ENCODE data around the gene UPK2.

UPK2 gene

GRCh38 chr11:118909619-118910308 is 46.3 kb upstream of the UPK2 start:
- no peak for TF ChIP-seq SIN3A (IDR thresholded peaks at IDR 0.05; ENCODE audit: borderline replicate concordance, insufficient read depth, low read length)
- no peak for TF ChIP-seq FOXP2 (optimal IDR thresholded peaks at IDR 0.05; ENCODE audit: borderline replicate concordance, extremely low read depth, extremely low read length, insufficient read depth)
- TF ChIP-seq POLR2AphosphoS5 (IDR thresholded peaks at IDR 0.05; ENCODE audit: low read depth, low read length): no peak
- TF ChIP-seq, protein P1, sequence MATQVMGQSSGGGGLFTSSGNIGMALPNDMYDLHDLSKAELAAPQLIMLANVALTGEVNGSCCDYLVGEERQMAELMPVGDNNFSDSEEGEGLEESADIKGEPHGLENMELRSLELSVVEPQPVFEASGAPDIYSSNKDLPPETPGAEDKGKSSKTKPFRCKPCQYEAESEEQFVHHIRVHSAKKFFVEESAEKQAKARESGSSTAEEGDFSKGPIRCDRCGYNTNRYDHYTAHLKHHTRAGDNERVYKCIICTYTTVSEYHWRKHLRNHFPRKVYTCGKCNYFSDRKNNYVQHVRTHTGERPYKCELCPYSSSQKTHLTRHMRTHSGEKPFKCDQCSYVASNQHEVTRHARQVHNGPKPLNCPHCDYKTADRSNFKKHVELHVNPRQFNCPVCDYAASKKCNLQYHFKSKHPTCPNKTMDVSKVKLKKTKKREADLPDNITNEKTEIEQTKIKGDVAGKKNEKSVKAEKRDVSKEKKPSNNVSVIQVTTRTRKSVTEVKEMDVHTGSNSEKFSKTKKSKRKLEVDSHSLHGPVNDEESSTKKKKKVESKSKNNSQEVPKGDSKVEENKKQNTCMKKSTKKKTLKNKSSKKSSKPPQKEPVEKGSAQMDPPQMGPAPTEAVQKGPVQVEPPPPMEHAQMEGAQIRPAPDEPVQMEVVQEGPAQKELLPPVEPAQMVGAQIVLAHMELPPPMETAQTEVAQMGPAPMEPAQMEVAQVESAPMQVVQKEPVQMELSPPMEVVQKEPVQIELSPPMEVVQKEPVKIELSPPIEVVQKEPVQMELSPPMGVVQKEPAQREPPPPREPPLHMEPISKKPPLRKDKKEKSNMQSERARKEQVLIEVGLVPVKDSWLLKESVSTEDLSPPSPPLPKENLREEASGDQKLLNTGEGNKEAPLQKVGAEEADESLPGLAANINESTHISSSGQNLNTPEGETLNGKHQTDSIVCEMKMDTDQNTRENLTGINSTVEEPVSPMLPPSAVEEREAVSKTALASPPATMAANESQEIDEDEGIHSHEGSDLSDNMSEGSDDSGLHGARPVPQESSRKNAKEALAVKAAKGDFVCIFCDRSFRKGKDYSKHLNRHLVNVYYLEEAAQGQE (IDR thresholded peaks at IDR 0.05; ENCODE audit: insufficient read depth in 1 of 2, low read depth in 2 of 2, low read length in 2 of 2): no peak
- no peak for TF ChIP-seq TAF1 (IDR thresholded peaks at IDR 0.05; ENCODE audit: borderline replicate concordance, insufficient read depth, low read length)

DNA sequence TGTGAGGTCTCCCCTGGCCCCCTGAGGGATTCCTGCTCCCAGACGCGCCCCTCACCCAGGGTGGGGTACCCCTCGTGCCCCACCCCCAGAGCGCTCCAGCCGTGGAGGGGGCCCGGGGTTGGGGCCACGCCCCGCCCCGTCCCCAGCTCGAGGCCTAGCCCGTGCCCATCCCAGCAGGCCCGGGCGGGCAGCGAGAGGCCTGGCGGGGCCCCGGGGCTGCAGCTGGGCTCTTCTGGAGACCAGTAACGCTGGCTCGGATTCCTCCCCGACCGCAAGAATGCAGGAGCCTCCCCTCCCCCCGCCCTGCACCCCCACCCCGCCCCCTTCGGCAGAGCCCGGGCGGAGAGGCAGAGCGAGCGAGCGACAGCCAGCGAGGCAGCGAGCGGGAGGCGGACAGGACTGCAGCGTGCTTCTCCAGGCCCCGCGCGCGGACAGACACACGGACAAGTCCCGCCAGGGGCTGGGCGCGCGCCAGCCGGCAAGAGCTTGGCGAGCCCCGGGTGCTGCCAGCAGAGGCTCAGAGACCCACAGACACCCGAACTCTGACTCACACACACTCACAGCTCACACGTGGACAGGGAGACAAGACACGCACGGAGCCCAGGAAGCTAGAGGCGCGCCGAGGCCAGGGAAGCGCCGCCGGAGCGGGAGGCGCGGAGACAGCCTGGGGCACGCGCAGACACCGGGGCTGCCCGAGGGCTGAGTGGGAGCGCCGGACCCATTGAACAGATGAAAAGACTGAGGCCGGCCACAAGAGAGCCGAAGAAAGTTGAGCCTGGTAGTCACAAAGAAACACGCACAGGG is 45.6 kb upstream of the UPK2 start:
- TF ChIP-seq FOXP2 (optimal IDR thresholded peaks at IDR 0.05; ENCODE audit: borderline replicate concordance, extremely low read depth, extremely low read length, insufficient read depth) (no peak), SIN3A (IDR thresholded peaks at IDR 0.05; ENCODE audit: borderline replicate concordance, insufficient read depth, low read length) (no peak), TAF1 (IDR thresholded peaks at IDR 0.05; ENCODE audit: borderline replicate concordance, insufficient read depth, low read length) (no peak), POLR2AphosphoS5 (IDR thresholded peaks at IDR 0.05; ENCODE audit: low read depth, low read length) (no peak)
- TF ChIP-seq, protein P1 (IDR thresholded peaks at IDR 0.05; ENCODE audit: insufficient read depth in 1 of 2, low read depth in 2 of 2, low read length in 2 of 2): no peak

DNA sequence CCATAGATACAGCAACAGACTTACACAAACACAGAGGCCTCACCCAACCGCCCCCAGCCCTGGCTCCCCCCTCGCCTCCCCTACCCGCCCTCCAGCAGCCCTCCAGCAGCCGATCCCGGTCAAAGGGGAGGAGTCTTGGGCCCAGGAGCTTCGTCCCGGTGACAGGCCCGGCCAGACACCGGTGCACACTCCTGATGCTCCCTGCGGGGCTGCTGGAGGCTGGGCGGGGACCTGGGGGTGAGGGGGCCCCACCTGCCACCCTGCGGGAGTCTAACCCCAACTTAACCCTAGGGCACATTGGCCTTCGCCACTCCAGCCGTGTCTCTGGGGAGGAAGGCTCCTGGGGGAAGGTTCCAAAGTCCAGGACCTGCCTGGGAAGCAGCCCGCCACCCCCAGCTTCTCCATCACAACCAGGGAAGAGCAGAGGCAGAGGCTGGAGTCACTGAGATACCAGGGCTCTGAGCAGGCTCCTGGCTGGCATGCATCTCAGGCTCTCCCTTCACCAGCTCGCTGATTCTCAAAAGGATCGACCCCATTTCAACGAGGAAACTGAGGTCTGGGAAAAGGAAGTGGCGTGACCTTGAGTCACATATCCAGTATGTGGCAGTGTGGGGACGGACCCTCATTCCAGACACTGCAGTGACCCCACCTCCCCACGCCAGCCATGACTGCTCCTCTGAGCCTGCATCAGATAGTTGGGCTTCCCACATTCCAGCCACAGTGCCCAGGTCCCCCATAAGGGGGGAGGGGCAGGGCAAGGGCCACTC is 44.8 kb upstream of the UPK2 start:
- no peak for TF ChIP-seq SIN3A (IDR thresholded peaks at IDR 0.05; ENCODE audit: borderline replicate concordance, insufficient read depth, low read length)
- TF ChIP-seq POLR2AphosphoS5 (IDR thresholded peaks at IDR 0.05; ENCODE audit: low read depth, low read length): no peak

DNA sequence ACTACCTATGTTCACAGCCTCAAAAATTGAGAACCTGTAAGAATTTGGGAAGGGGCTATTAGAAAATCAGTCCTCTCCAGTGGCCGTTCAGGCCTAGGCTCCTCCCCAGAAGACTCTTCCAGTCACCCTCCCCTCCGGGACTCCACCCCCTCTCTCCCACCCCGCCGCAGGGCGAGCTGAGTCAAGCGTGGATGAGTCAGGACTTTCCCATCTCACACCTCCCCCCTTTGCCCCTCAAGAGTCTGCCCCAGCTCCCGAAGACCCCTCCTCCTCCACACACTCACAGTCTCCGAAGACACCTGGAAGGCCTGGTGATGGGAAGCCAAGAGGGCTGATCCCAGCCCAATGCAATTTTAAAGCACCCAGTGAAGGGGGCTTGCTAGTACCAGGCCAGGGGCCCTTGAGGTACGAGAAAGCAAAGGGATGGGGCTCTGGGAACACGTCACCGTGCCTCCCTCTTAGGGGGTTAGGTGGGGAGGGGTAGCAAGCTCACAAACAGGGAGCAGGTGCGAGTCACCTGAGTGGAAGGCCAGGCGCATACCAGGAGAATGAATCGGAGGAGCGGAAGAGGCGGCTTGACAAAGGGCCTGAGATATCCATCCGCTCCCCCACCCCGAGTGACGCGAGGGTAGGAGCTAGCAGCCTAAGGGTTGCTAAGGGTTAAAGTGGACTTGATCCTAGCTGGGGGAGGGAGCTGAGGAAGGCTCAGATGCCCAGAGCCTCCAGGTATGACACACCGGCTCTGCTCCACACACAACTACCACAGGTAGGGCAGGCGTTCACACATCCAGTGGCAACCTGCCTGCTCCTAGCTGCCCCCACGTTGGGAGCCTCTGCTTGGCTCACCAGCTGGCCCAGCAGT is 44.0 kb upstream of the UPK2 start:
- no peak for TF ChIP-seq SIN3A (IDR thresholded peaks at IDR 0.05; ENCODE audit: borderline replicate concordance, insufficient read depth, low read length)

DNA sequence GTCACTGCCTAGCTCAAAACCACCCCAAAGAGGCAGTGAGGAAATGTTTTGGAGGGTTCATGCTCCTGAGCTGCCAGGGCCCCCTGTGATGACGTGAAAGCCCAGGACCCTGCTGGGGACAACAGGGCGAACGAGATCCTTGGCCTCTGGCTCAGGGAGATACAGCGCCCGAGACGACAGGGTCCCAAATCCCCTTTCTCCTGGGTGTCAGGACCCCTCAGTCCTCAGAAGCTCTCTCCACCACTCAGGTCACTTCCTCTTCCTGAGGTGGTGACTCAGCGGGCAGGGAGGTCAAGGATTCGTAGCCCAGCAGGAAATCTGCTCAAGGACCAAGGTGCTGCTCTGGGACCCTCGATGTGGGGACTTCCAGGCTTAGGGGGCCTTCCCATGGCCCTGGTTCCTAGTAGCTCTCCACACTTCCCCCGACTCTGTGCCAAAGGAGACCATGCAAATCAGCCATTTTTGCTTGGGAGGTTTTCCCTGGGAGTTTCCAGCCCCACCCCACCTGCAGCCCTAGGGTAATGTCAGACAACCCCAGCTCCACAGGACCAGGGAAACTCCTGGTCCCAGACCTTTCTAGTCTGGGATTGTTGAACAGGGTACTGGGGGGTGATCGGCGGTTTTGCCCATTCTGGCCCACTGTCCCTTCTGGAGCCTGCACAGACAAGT is 43.2 kb upstream of the UPK2 start:
- TF ChIP-seq FOXP2 (optimal IDR thresholded peaks at IDR 0.05; ENCODE audit: borderline replicate concordance, extremely low read depth, extremely low read length, insufficient read depth) (no peak), TAF1 (IDR thresholded peaks at IDR 0.05; ENCODE audit: borderline replicate concordance, insufficient read depth, low read length) (no peak), SIN3A (IDR thresholded peaks at IDR 0.05; ENCODE audit: borderline replicate concordance, insufficient read depth, low read length) (no peak), POLR2AphosphoS5 (IDR thresholded peaks at IDR 0.05; ENCODE audit: low read depth, low read length) (no peak)
- TF ChIP-seq, protein P1 (IDR thresholded peaks at IDR 0.05; ENCODE audit: insufficient read depth in 1 of 2, low read depth in 2 of 2, low read length in 2 of 2): no peak
